ENCODE results near the gene NOMO2. TPM values are rescaled to one million over a fixed set of nuclear protein-coding genes. Genes with fewer than 3 reads are reported as not detected.
"Not testable (repeated sequence)": the region's sequence is repeated elsewhere in the genome, so short reads cannot be mapped to it uniquely, and the experiment has no call there.

NOMO2 gene
- polyA plus RNA-seq, 3 donors, result 26.1 to 76.8 (median 66.0) TPM

DNA sequence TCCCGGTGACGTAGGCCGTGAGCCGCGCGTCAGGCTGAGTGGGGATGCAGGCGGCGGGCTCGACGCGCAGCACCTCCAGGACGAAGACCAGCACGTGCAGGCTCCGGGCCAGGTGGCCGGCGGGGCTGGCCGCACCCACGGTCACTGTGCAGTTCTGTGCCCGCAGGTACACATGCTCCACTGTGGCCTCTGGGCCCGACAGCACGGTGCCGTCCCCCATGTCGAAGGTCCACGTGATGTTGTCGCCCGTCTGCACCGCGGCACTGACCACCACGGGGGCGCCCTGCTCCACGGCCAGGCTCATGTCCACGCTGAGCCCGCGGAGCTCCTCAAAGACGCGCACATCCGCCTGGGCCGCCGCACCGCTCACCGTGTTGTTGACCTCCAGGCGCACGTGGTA lies 174.1 kb downstream of the NOMO2 start:
- H3K9me3 Mint-ChIP-seq; H3K9me3 ChIP-seq (replicated peaks in 1 of 2; ENCODE audit: control insufficient read depth in 1 of 2, insufficient read depth in 1 of 2, low read length in 2 of 2); intact Hi-C loops (cut with micrococcal nuclease); H3K36me3 ChIP-seq (replicated peaks in 1 of 2; ENCODE audit: control insufficient read depth in 1 of 2, insufficient read depth in 2 of 2, low read length in 2 of 2); H3K4me3 ChIP-seq (replicated peaks in 1 of 3; ENCODE audit: low read depth in 2 of 3, low read length in 3 of 3); H3K36me3 Mint-ChIP-seq; H3K9ac ChIP-seq (ENCODE audit: insufficient read depth, low read length, poor library complexity, severe bottlenecking); H3K27me3 ChIP-seq (ENCODE audit: control insufficient read depth in 2 of 2, insufficient read depth in 2 of 2, low read length in 2 of 2); H3K4me2 ChIP-seq (replicated peaks; ENCODE audit: extremely low read depth, low read length, poor library complexity, severe bottlenecking); H2AFZ ChIP-seq (ENCODE audit: insufficient read depth, low read depth, low read length, poor library complexity, severe bottlenecking); H3K4me1 ChIP-seq (ENCODE audit: control insufficient read depth in 1 of 2, insufficient read depth in 2 of 2, low read length in 2 of 2); DNase-seq; H3K4me1 Mint-ChIP-seq; H3K27ac ChIP-seq (ENCODE audit: low read depth in 1 of 2, low read length in 2 of 2); H3K27ac Mint-ChIP-seq; H3K4me3 Mint-ChIP-seq; H3K27me3 Mint-ChIP-seq (ENCODE audit: low read depth in 3 of 3); H3K79me2 ChIP-seq (ENCODE audit: insufficient read depth, low read length); H4K20me1 ChIP-seq (ENCODE audit: insufficient read depth, low read length): not testable (repeated sequence)
- WGBS (ENCODE audit: insufficient coverage), result no CpG with 5 or more reads among the region's 43 CpGs

DNA sequence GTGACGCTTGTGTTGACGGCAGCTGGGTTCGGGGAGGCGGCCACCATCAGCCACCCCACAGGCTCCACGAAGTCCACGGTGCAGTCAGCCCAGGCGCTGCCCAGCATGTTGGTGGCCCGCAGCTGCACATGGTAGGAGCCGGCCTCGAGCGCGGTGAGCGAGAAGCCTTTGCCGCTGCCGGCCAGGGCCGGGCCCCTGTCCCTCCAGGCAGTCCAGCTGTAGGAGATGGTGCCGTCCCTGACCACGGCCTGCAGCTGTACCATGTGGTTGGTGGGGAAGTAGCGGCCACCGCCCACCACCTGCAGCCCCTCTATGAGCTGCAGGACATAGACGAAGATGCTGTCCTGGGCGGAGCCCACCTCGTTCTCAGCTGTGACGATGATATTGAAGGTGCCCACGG lies 175.4 kb downstream of the NOMO2 start:
- H3K4me1 Mint-ChIP-seq; H3K36me3 ChIP-seq (replicated peaks in 1 of 2; ENCODE audit: control insufficient read depth in 1 of 2, insufficient read depth in 2 of 2, low read length in 2 of 2); H3K4me3 ChIP-seq (replicated peaks in 1 of 3; ENCODE audit: low read depth in 2 of 3, low read length in 3 of 3); DNase-seq; H3K27me3 ChIP-seq (ENCODE audit: control insufficient read depth in 2 of 2, insufficient read depth in 2 of 2, low read length in 2 of 2); H3K79me2 ChIP-seq (ENCODE audit: insufficient read depth, low read length); H3K9me3 ChIP-seq (replicated peaks in 1 of 2; ENCODE audit: control insufficient read depth in 1 of 2, insufficient read depth in 1 of 2, low read length in 2 of 2); H4K20me1 ChIP-seq (ENCODE audit: insufficient read depth, low read length); intact Hi-C loops (cut with micrococcal nuclease); H3K4me3 Mint-ChIP-seq; H3K27me3 Mint-ChIP-seq (ENCODE audit: low read depth in 3 of 3); H3K36me3 Mint-ChIP-seq; H3K9ac ChIP-seq (ENCODE audit: insufficient read depth, low read length, poor library complexity, severe bottlenecking); H3K9me3 Mint-ChIP-seq; H3K27ac Mint-ChIP-seq; H3K27ac ChIP-seq (ENCODE audit: low read depth in 1 of 2, low read length in 2 of 2); H3K4me1 ChIP-seq (ENCODE audit: control insufficient read depth in 1 of 2, insufficient read depth in 2 of 2, low read length in 2 of 2); H2AFZ ChIP-seq (ENCODE audit: insufficient read depth, low read depth, low read length, poor library complexity, severe bottlenecking); H3K4me2 ChIP-seq (replicated peaks; ENCODE audit: extremely low read depth, low read length, poor library complexity, severe bottlenecking): not testable (repeated sequence)
- WGBS (ENCODE audit: insufficient coverage), result no CpG with 5 or more reads among the region's 25 CpGs

GRCh38 chr16:18385285-18385684 lies 176.6 kb downstream of the NOMO2 start:
- H3K36me3 ChIP-seq (replicated peaks in 1 of 2; ENCODE audit: control insufficient read depth in 1 of 2, insufficient read depth in 2 of 2, low read length in 2 of 2); H2AFZ ChIP-seq (ENCODE audit: insufficient read depth, low read depth, low read length, poor library complexity, severe bottlenecking); H3K9me3 Mint-ChIP-seq; H3K4me1 ChIP-seq (ENCODE audit: control insufficient read depth in 1 of 2, insufficient read depth in 2 of 2, low read length in 2 of 2); H3K4me3 Mint-ChIP-seq; H4K20me1 ChIP-seq (ENCODE audit: insufficient read depth, low read length); H3K9me3 ChIP-seq (replicated peaks in 1 of 2; ENCODE audit: control insufficient read depth in 1 of 2, insufficient read depth in 1 of 2, low read length in 2 of 2); H3K27ac ChIP-seq (ENCODE audit: low read depth in 1 of 2, low read length in 2 of 2); DNase-seq; H3K4me2 ChIP-seq (replicated peaks; ENCODE audit: extremely low read depth, low read length, poor library complexity, severe bottlenecking); H3K27ac Mint-ChIP-seq; intact Hi-C loops (cut with micrococcal nuclease); H3K27me3 ChIP-seq (ENCODE audit: control insufficient read depth in 2 of 2, insufficient read depth in 2 of 2, low read length in 2 of 2); H3K9ac ChIP-seq (ENCODE audit: insufficient read depth, low read length, poor library complexity, severe bottlenecking); H3K27me3 Mint-ChIP-seq (ENCODE audit: low read depth in 3 of 3); H3K36me3 Mint-ChIP-seq; H3K79me2 ChIP-seq (ENCODE audit: insufficient read depth, low read length); H3K4me1 Mint-ChIP-seq; H3K4me3 ChIP-seq (replicated peaks in 1 of 3; ENCODE audit: low read depth in 2 of 3, low read length in 3 of 3): not testable (repeated sequence)
- no CpG with 5 or more reads among the region's 33 CpGs for WGBS (ENCODE audit: insufficient coverage)

GRCh38 chr16:18384869-18385268 lies 177.0 kb downstream of the NOMO2 start:
- H3K4me3 ChIP-seq (replicated peaks in 1 of 3; ENCODE audit: low read depth in 2 of 3, low read length in 3 of 3); H3K79me2 ChIP-seq (ENCODE audit: insufficient read depth, low read length); H3K36me3 Mint-ChIP-seq; H3K36me3 ChIP-seq (replicated peaks in 1 of 2; ENCODE audit: control insufficient read depth in 1 of 2, insufficient read depth in 2 of 2, low read length in 2 of 2); H3K4me2 ChIP-seq (replicated peaks; ENCODE audit: extremely low read depth, low read length, poor library complexity, severe bottlenecking); H3K4me3 Mint-ChIP-seq; H3K4me1 Mint-ChIP-seq; H3K9me3 Mint-ChIP-seq; H3K27me3 Mint-ChIP-seq (ENCODE audit: low read depth in 3 of 3); H3K27ac ChIP-seq (ENCODE audit: low read depth in 1 of 2, low read length in 2 of 2); intact Hi-C loops (cut with micrococcal nuclease); DNase-seq; H2AFZ ChIP-seq (ENCODE audit: insufficient read depth, low read depth, low read length, poor library complexity, severe bottlenecking); H3K4me1 ChIP-seq (ENCODE audit: control insufficient read depth in 1 of 2, insufficient read depth in 2 of 2, low read length in 2 of 2); H3K27ac Mint-ChIP-seq; H3K9me3 ChIP-seq (replicated peaks in 1 of 2; ENCODE audit: control insufficient read depth in 1 of 2, insufficient read depth in 1 of 2, low read length in 2 of 2); H3K27me3 ChIP-seq (ENCODE audit: control insufficient read depth in 2 of 2, insufficient read depth in 2 of 2, low read length in 2 of 2); H3K9ac ChIP-seq (ENCODE audit: insufficient read depth, low read length, poor library complexity, severe bottlenecking); H4K20me1 ChIP-seq (ENCODE audit: insufficient read depth, low read length): not testable (repeated sequence)
- WGBS (ENCODE audit: insufficient coverage), result no CpG with 5 or more reads among the region's 31 CpGs
